M059J (cell line): Measurements from ENCODE around the gene KPNA1. TPM values are rescaled to one million over a fixed set of nuclear protein-coding genes. Genes with fewer than 3 reads are reported as not detected.

ENCODE experiments used
- DNase-seq: peaks from one replicate; pipeline ENCODE4 v3.0.0-alpha.2; 2012; ENCODE audit warnings: low read depth
- total RNA-seq: library from RNA; depleted of rRNA; stranded (reverse); fragments of >200 nt; shearing (Covaris generic); gene quantifications from 2 replicates; pipeline ENCODE4 v1.2.3, GENCODE V29; 2014

Gene KPNA1
- total RNA-seq, 1 experiment from 2014 or later, result 65.1 TPM

DNA sequence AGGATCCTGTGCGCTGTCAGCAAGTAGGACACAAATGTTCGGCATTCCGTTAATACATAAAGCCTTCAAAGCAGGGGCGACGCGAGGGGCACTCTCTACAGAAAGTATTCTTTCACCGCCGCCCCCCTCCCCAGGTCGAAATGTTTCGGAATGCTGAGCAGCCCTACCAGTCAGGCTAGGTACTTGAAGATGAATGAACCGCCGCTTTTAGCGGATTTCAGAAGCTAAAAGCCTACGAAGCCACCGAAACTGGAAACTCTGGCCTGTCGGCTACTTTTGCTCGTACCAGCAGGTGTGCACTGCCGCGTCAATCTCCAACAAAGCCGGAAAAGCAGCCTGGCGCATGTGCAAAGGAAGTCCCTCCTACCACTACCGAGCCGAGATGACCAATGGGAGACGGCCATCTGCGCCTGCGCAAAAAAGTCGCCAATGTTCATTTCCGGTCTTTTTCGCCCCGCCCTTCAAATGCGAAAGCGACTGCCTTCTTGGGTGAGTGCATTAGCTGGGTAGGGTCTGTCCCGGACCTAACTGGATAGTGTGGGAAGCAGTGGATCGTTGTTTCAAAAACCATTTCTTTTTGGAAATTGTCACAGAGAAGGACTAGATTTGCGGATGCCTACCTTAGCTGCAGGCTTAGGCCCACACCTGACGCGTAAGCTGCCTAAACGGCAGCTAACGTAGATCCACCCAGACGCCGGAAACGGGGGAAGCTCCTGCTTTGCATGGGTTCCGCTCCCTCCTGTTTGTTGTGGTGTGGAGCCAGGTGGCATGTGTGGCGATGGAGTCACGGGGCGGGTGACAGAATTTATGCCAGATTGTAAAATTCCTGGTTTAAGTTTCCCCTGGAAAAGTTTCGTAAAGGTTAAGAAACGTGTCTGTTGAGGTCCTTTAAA lies 98.7 kb downstream of the KPNA1 start, which contains the start of gene WDR5B:
Gene WDR5B, minus strand, starts transcription at position 301 of the 893 bp plus-strand sequence. CDS start 534 bp downstream, outside the sequence.
- DNase-seq, result peak; percentile 98

DNA sequence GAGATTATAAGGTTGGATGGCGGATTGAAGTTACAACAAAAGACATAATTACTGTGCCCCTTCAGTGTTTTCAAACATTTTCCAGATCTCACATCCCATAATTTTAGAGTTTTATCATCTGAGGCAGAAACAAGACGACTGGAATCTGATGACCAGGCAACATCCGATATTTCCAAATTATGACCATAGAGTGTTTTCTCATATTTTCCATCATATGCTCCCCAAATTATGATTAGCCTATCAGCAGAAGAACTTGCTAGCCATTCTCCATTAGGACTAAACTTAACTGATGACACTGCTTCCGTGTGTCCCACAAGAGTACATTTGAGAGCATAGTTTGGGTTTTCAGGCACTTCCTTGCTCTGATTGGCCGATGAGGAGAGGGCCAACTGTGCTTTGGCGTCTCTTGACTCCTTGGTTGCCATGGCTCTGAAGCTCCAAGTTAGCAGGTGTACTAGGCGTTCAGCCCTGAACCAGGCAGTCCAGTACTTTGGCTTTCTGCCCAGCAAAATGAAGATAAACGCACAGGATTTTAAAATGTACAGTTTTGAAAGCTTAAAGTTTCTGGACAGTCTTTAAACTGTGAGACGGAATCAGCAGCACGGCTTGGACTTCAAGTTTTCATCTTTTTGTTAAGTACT lies 99.5 kb downstream of the KPNA1 start:
- DNase-seq, result peak; percentile 71

DNA sequence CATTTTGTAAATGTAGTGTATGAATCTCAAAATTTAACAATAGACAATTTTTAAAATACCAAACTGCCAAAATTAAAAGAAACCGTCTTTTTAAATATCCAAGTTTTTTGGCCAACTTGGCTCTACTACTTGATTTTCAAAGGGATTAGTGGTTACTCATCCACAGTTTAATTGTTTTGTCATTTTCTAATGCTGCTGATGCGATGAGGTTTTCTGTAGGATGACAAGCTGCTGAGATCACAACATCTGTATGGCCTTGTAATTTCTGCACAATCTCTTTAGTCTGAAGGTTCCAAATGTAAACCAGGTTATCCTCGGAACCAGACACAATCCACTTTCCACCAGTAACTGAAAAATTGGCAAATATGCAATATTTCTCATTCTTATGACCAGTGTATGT lies 100.3 kb downstream of the KPNA1 start:
- DNase-seq, result no peak

DNA sequence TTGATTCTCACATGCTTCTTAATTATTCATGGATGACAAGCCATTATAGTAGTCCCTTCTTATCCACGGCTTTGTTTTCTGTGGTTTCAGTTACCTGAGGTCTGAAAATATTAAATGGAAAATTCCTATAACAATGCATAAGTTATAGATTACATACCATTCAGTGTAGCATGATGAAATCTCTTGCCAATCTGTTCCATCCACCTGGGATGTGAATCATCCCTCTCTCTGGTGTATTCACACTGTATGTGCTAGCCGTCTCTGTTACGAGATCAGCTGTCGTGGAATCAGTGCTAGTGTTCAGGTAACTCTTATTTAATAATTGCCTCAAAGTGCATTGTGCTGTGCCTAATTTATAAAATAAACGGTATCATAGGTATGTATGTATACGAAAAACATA lies 104.1 kb downstream of the KPNA1 start:
- DNase-seq, result no peak

DNA sequence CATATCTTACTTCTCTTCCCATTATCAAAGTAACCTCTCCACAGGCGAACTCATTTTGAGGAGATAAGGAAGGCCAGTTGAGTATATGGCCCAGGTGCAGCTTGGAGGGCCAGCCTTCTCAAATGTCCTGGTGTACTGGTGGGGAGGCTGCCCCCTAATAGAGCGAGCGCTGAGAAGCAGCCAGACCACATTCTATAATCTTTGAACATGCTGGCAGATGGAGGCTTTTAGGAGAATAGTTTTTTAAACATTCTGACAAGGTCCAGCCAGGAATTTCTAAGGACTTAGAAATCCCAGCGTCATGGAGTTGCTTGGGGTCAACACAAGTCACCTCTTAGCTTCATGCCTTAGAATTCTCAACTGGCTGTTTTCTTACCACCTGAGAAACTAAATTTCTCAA lies 104.6 kb downstream of the KPNA1 start:
- DNase-seq, result no peak

DNA sequence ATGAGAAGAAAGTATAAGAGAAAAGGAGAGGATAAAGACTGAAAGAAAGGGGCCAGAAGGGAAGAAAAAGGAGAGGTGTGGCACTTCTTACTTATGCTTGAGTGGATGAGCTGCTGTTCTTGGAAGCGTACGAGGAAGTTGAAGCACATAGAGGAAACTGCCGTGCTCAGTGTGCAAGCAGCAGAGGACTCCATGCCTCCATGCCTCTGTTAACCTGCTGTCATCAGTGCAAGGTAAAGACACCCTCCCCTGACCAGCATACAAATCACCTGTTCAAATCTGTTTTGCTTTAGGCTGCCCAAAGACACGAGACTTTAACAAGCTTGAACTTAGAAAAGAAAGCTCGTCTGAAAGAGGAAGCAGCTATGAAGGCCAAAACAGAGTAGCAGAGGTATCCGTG lies 105.3 kb downstream of the KPNA1 start:
- DNase-seq, result no peak

DNA sequence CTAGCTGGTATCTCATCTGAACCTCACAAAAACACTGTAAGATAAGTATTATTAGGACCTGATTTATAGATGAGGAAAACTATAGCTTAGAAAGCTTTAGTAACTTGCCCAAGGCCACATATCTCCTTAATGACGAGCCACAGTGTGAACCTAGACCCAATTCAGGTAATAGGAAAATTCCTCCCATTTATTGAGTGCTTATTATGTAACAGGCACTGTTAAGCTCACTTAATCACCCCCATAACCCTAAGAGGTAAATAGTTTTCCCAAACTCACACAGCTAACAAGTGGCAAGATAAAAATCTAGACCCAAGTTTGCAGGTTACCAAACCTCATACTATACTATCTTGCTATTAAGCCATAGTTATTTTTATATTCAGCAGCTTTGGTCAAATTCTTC lies 106.8 kb downstream of the KPNA1 start:
- no peak for DNase-seq

DNA sequence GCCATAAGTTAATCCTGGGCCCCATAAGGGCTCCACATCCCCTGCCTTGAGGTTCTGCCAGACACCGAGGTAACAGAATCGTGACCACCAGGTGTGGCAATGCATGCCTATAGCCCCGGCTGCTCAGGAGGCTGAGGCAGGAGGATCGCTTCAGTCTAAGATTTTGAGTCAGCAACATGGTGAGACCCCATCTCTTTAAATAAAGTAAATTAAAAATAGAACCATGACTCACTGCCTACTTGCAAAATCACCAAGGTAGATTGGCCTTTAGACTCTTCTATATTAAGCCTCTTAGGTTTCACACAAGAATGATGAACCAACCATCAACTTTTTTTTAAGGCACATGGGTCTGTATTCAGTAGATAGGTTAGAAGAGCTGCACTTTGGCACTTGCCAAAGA lies 108.5 kb downstream of the KPNA1 start:
- no peak for DNase-seq

DNA sequence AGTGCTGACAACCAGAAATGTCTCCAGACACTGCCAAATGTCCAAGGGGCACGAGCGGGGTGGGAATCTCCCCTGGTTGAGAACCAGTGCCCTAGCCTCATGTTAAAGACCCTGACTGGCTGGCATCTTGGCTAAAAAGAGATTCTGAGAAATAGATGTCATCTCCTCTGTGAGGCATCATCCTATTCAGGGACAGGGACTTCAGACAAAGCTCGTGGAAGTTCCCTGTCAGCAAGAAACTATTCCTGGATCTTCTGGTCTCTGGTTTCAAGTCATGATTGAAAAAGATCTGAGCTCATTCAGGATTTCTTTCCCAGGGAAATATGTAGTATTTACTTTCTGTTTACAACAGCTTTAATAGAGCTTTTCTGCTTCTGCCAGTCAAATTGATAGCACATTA lies 109.7 kb downstream of the KPNA1 start:
- no peak for DNase-seq

DNA sequence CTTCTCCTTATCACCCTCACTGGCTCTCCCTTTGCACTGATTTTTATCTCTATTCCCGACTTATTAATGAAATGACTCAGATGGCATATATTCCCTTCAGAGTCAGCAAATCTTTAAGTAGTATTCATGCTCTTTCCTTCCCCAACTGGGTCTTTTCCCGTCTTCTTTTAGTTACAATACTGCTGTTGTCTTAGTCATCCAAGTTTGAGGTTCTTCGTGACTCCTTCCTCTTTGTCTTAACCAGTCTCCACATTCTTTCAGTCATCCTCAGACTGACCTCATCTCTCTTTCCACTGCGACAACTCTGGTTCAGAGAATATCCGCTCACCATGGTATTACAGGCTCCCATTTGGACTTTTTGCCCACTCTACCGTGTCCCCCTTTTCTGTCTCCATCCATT lies 111.2 kb downstream of the KPNA1 start:
- DNase-seq, result peak; percentile 94

DNA sequence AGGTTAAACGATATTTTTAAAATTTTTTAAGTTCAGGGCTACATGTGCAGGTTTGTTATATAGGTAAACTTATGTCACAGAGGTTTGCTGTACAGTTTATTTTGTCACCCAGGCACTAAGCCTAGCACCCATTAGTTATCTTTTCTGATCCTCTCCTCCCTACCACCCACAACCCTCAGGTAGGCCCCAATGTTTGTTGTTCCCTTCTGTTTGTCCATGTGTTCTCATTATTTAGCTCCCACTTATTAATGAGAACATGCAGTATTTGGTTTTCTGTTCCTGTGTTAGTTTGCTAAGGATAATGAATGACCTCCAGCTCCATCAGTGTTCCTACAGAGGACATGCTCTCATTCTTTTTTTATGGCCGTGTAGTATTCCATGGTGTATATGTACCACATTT lies 115.8 kb downstream of the KPNA1 start:
- DNase-seq, result no peak

DNA sequence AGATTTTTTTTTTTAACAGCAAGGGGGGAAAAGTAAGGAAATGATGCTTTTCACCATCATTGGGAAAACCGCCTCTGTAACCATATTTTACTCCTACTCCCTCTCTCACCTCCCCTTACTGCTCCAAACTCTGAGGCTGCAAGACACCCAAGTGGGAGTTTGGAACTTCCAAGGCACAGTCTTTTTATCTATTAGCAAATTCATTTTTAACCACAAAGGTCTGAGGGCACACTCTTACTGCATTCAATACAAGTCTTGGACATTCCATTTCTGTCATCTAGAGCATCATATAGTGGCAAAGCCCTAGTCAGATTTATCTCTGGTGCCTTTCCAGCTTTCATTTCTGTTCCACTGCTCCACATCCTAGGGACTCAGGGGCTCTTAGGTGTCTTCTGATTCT lies 117.5 kb downstream of the KPNA1 start:
- DNase-seq, result no peak

DNA sequence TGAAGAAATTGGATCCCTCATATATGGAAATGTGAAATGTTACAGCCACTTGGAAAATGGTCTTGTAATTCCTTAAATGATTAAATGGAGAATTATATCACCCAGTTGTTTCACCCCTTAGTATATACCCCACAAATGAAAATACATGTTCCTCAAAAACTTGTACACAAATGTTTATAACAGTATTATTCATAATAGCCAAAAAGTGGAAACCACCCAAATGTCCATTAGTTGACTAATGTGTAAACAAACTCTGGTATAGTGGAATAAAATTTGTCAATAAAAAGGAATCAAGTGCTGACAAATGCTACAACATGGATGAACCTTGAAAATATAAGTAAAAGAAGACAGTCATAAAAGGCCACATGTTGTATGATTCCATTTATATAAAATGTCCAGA lies 118.2 kb downstream of the KPNA1 start:
- no peak for DNase-seq

DNA sequence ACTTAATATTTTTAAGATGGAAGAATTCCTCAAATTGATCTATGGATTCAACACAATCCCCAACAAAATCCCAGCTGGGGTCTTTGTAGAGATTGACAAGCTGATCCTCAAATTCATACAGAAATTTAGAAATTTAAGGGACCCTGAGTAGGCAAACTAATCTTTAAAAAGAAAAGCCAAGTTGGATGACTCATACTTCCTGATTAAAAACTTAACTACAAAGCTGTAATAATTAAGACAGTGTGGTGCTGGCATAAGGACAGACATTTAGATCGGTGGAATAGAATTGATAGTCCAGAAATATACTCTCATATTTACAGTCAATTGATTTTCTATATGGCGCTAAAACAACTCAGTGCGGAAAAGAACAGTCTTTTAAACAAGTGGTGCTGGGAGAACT lies 119.2 kb downstream of the KPNA1 start:
- DNase-seq, result no peak

DNA sequence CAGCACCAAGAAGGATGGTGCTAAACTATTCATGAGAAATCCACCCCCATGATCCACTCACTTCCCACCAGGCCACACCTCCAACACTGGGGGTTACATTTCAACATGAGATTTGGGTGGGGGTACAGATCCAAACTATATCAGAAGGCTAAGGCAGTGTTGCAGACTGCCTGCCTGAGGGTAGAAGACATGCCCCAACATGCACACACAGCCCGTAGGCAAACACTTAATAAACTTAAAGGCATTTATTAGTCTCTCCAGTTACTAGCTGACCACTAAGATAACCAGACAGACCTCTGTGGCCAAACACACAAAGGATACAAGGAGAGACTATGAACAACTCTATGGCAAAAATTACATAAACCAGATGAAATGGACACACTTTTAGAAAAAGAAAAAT lies 120.6 kb downstream of the KPNA1 start:
- DNase-seq, result no peak

DNA sequence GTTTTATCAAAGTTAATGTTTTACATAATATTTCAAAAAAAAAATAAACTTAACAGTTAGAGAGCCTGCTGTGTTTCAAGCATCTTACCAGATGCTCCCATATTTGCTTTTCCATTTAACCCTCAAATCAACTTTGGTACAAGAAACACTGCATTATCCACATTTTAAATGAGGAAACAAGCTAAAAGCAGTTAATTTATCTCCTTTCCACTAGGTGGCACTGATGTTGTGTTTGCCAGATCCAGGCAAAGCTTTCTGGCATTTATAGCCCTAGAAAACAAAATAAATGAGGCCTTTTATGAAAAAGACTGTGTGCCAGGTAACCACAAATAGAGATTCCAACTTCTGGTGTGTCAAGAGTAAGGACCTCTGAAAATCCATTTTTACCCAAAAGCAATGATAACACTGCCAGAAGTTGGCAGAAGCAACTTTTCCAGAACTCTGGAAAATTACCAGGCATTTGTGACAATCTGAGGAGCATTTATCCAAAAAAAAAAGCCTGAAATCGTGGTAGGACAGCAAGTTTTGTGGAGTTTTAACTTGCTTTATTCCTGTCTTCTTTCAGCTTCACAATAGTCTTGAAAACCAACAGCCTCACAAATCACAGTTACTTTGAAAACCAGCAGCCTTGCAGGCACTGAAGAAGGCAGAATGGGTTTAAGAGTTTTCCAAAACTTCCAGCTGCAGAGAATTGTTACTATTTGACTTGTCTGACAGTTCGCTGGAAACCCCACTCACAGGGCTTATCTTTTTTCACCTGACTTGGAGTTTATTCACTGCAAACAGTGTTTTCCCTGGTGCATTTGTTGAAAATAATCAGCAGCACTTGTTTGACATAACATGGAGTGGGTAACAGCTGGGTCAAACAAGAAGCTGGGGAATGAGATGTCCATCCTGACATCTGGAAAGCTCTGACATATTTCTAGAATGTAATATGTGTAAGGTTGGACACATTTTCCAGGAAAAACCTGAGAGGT lies 121.6 kb downstream of the KPNA1 start:
- peak; percentile 66 for DNase-seq

DNA sequence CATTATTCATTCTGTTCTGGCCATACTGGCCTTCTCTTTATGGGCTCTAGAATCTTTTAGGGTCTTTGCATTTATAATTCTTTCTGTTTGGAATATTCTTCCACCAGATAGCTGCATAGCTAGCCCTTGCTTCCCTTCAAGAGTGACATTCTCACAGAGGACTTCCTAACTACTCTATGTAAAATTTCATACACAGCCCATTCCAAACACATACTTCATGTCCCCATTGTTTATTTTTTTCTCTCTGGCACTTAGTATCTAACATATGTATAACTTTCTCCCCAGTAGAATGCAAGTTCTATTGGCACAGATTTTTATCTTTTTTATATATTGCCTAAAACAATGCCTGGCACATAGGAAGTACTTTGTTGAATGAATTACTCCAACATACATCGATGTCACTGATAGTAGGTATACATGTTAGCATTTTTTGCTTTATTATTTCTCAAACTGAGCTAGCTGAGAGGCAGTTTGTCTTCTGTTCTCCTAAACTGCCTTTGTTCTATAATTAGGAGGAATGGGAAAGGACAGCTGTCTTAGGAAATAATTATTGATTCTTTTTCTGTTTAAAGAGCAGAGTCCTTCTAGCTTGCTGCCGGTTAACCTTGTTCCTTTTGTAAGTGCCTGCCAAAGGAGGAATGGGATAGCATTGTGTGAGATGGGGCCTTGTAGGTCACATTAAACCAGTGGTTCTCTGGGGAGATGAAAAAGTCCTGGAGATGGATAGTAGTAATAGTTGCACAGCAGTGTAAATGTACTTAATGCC lies 122.9 kb downstream of the KPNA1 start:
- no peak for DNase-seq

DNA sequence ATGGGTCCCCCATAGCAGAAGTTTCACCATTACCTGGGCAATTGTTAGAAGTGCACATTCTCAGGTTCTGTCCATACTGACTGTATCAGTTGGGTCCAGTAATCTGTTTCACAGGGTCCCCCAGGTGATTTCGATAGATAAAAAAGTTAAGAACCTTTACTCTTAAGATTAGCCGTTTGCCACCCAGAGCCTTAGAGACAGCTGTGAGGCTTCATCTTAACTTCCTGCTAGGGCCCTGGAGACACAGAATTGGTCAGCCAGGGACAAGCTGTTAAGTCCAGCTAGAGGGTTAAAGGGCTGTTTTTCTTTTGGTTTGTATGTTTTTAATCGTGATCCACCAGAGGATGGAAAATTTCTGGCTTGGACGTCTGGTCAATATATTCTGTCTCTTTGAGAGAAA lies 124.1 kb downstream of the KPNA1 start:
- DNase-seq, result no peak

DNA sequence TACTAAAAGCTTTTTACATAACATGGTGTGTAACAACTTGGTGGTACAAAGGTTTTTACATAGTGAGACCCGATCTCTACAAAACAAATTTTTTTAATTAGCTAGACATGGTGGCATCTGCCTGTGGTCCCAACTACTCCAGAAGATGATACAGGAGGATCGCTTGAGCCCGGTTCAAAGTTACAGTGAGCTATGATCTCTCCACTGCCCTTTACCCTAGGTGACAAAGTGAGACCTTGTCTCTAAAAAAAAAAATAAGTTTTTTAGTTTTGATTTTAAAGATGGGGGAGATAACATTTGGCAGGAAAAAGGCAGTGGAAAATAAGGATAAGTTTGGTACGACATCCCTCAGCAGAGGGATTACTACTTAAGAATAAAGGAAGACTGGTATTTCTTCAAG lies 124.8 kb downstream of the KPNA1 start:
- no peak for DNase-seq

DNA sequence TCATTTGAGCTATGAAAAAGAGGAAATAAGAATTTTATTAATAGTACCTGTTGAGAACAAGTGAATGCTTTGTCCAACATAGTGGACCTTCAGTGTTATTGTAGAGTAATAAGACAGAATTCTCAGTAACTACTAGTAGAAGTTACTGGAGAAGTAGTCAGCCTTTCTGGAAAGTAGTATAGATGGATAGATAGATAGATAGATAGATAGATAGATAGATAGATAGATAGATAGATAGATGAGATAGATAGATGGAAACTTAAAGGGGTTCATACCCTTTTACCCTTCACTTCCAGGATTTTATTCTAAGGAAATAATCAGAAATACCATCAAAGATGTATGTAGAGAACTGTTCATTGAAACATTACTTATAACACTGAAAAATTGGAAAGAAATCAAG lies 125.5 kb downstream of the KPNA1 start:
- no peak for DNase-seq

DNA sequence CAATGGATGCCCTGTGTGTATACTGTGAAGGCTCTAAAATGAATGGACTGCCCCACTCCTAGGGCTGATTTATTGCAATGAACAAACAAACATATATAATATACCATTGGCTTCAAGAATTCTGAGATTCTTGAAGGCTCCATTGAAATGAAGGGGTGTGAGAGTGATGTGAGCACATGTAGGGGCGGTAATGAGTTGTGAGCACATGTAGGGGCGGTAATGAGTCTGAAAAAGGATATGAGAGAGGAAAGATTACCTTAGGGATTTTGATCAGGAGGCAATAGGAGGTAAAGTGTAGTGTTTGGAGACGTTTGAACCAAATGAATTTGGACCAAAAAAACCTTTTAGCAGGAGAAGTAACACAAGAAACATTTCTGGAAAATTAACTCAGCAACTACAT lies 127.0 kb downstream of the KPNA1 start:
- DNase-seq, result no peak
